ENCODE measurements around the gene UBE2O. TPM values are rescaled to one million over a fixed set of nuclear protein-coding genes. Genes with fewer than 3 reads are reported as not detected.

The UBE2O gene
- polyA plus RNA-seq, 1 of the 3 experiments (the other 2 are of a cell fraction), result 25.4 TPM

- TF ChIP-seq, protein P1, sequence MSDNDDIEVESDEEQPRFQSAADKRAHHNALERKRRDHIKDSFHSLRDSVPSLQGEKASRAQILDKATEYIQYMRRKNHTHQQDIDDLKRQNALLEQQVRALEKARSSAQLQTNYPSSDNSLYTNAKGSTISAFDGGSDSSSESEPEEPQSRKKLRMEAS (IDR thresholded peaks at IDR 0.05; ENCODE audit: low read depth), result no peak
- no peak for TF ChIP-seq FOXJ3 (CRISPR knock-in tag; IDR thresholded peaks at IDR 0.05)
- TF ChIP-seq TCF12 (IDR thresholded peaks at IDR 0.05), result no peak
Observed at GRCh38 chr17:76433693-76434092, 19.3 kb downstream of the UBE2O start (continued).

GRCh38 chr17:76432712-76433336 lies 20.1 kb downstream of the UBE2O start:
- Histone ChIP-seq H3K9me3 (no peaks in the 10 kb centered on the region), H3K9me2 (no peaks in the 10 kb centered on the region), H3K27me3 (ENCODE audit: insufficient read depth) (no peaks in the 10 kb centered on the region), H4K20me1 (ENCODE audit: insufficient read depth) (peaks cover 64% of the 10 kb centered on the region), H3K36me3 (replicated peaks in 1 of 2; ENCODE audit: control insufficient read depth in 1 of 2, insufficient read depth in 2 of 2, low read length in 1 of 2) (no peaks in the 10 kb centered on the region), H3K4me1 (ENCODE audit: control insufficient read depth in 1 of 2, insufficient read depth in 2 of 2, low read depth in 1 of 2, low read length in 1 of 2) (peaks cover under 1 to 8% of the 10 kb centered on the region in 2 experiments; a peak in 2 of 4 replicates), H3K79me2 (ENCODE audit: insufficient read depth) (peaks cover 92% of the 10 kb centered on the region), H3K27ac (ENCODE audit: low read depth in 2 of 2, low read length in 1 of 2) (no peak overlapping the region), H3K4me3 (ENCODE audit: low read depth in 2 of 2, low read length in 1 of 2) (no peak overlapping the region), H3K4me2 (no peak overlapping the region), H3K9ac (no peak overlapping the region), H3F3A (replicated peaks; ENCODE audit: insufficient read depth) (no peaks in the 10 kb centered on the region), H2AFZ (ENCODE audit: low read depth) (no peak overlapping the region)
- 89% methylated on average over 3 of the region's 3 CpGs for WGBS (ENCODE audit: low lambda C conversion rate)
- CTCF ChIA-PET, result no interaction called here
- no peak for DNase-seq
- POLR2A ChIA-PET, result no interaction called here
- TF ChIP-seq, protein P2, sequence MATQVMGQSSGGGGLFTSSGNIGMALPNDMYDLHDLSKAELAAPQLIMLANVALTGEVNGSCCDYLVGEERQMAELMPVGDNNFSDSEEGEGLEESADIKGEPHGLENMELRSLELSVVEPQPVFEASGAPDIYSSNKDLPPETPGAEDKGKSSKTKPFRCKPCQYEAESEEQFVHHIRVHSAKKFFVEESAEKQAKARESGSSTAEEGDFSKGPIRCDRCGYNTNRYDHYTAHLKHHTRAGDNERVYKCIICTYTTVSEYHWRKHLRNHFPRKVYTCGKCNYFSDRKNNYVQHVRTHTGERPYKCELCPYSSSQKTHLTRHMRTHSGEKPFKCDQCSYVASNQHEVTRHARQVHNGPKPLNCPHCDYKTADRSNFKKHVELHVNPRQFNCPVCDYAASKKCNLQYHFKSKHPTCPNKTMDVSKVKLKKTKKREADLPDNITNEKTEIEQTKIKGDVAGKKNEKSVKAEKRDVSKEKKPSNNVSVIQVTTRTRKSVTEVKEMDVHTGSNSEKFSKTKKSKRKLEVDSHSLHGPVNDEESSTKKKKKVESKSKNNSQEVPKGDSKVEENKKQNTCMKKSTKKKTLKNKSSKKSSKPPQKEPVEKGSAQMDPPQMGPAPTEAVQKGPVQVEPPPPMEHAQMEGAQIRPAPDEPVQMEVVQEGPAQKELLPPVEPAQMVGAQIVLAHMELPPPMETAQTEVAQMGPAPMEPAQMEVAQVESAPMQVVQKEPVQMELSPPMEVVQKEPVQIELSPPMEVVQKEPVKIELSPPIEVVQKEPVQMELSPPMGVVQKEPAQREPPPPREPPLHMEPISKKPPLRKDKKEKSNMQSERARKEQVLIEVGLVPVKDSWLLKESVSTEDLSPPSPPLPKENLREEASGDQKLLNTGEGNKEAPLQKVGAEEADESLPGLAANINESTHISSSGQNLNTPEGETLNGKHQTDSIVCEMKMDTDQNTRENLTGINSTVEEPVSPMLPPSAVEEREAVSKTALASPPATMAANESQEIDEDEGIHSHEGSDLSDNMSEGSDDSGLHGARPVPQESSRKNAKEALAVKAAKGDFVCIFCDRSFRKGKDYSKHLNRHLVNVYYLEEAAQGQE (IDR thresholded peaks at IDR 0.05; ENCODE audit: low read depth, low read length), result no peak
- TF ChIP-seq MXI1 (IDR thresholded peaks at IDR 0.05; ENCODE audit: low read depth, low read length) (no peak), RFX5 (IDR thresholded peaks at IDR 0.05; ENCODE audit: low read length) (peak; percentile 96), GABPA (IDR thresholded peaks at IDR 0.05; ENCODE audit: low read depth) (no peak), RXRA (IDR thresholded peaks at IDR 0.05; ENCODE audit: borderline replicate concordance, low read depth) (no peak), POLR2AphosphoS5 (IDR thresholded peaks at IDR 0.05; ENCODE audit: low read depth, low read length) (no peak), NFIC (IDR thresholded peaks at IDR 0.05; ENCODE audit: borderline replicate concordance) (no peak), RAD21 (IDR thresholded peaks at IDR 0.05; ENCODE audit: low read length) (no peak), ELF1 (IDR thresholded peaks at IDR 0.05) (no peak), FOXM1 (IDR thresholded peaks at IDR 0.05; ENCODE audit: low read depth) (no peak)
- TF ChIP-seq, protein P3, sequence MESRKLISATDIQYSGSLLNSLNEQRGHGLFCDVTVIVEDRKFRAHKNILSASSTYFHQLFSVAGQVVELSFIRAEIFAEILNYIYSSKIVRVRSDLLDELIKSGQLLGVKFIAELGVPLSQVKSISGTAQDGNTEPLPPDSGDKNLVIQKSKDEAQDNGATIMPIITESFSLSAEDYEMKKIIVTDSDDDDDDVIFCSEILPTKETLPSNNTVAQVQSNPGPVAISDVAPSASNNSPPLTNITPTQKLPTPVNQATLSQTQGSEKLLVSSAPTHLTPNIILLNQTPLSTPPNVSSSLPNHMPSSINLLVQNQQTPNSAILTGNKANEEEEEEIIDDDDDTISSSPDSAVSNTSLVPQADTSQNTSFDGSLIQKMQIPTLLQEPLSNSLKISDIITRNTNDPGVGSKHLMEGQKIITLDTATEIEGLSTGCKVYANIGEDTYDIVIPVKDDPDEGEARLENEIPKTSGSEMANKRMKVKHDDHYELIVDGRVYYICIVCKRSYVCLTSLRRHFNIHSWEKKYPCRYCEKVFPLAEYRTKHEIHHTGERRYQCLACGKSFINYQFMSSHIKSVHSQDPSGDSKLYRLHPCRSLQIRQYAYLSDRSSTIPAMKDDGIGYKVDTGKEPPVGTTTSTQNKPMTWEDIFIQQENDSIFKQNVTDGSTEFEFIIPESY (IDR thresholded peaks at IDR 0.05; ENCODE audit: borderline replicate concordance, low read depth), result no peak
- TF ChIP-seq, protein P4, sequence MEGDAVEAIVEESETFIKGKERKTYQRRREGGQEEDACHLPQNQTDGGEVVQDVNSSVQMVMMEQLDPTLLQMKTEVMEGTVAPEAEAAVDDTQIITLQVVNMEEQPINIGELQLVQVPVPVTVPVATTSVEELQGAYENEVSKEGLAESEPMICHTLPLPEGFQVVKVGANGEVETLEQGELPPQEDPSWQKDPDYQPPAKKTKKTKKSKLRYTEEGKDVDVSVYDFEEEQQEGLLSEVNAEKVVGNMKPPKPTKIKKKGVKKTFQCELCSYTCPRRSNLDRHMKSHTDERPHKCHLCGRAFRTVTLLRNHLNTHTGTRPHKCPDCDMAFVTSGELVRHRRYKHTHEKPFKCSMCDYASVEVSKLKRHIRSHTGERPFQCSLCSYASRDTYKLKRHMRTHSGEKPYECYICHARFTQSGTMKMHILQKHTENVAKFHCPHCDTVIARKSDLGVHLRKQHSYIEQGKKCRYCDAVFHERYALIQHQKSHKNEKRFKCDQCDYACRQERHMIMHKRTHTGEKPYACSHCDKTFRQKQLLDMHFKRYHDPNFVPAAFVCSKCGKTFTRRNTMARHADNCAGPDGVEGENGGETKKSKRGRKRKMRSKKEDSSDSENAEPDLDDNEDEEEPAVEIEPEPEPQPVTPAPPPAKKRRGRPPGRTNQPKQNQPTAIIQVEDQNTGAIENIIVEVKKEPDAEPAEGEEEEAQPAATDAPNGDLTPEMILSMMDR (IDR thresholded peaks at IDR 0.05), result peak; percentile 64
- TF ChIP-seq, protein P5, sequence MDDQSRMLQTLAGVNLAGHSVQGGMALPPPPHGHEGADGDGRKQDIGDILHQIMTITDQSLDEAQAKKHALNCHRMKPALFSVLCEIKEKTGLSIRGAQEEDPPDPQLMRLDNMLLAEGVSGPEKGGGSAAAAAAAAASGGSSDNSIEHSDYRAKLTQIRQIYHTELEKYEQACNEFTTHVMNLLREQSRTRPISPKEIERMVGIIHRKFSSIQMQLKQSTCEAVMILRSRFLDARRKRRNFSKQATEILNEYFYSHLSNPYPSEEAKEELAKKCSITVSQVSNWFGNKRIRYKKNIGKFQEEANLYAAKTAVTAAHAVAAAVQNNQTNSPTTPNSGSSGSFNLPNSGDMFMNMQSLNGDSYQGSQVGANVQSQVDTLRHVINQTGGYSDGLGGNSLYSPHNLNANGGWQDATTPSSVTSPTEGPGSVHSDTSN (IDR thresholded peaks at IDR 0.05), result no peak

Data from SK-N-SH (cell line).